Astrocyte (in vitro differentiated cells and primary cell): ENCODE data around the gene GATB. TPM values are rescaled to one million over a fixed set of nuclear protein-coding genes. Genes with fewer than 3 reads are reported as not detected.

Source experiments
- DNase-seq: peaks from one replicate; pipeline ENCODE4 v3.0.0-alpha.2; 2010; ENCODE audit warnings: low read depth
- FAIRE-seq: peaks from 2 replicates; lab custom pipeline; 2011; peaks lifted over from hg19 to GRCh38; lab: Jason Lieb, UNC
- H2AFZ ChIP-seq: 2 replicates; pipeline ENCODE4 v1.6.0; 2012; ENCODE audit warnings: low read depth, low read length, inconsistent platforms
- H3K27ac ChIP-seq: 2 replicates; pipeline ENCODE4 v1.5.1; 2011; ENCODE audit warnings: low read depth, low read length, inconsistent platforms
- H3K27me3 ChIP-seq: 2 replicates; pipeline ENCODE4 v1.6.0; 2011; ENCODE audit warnings: low read length, inconsistent platforms; ENCODE audit not compliant: insufficient read depth
- H3K36me3 ChIP-seq: 2 replicates; pipeline ENCODE4 v1.5.1; 2011; ENCODE audit warnings: low read length, inconsistent platforms; ENCODE audit not compliant: insufficient read depth
- H3K4me1 ChIP-seq: 2 replicates; pipeline ENCODE4 v1.5.1; 2011; ENCODE audit warnings: low read length, inconsistent platforms; ENCODE audit not compliant: insufficient read depth
- H3K4me2 ChIP-seq: 2 replicates; pipeline ENCODE4 v1.6.0; 2012; ENCODE audit warnings: low read length, inconsistent platforms
- H3K4me3 ChIP-seq: 2 replicates; pipeline ENCODE4 v1.5.1; 2011; ENCODE audit warnings: low read depth, mild to moderate bottlenecking, low read length, inconsistent platforms; ENCODE audit not compliant: insufficient read depth
- H3K79me2 ChIP-seq: 2 replicates; pipeline ENCODE4 v1.6.0; 2012; ENCODE audit warnings: mild to moderate bottlenecking, low read length, inconsistent platforms; ENCODE audit not compliant: insufficient read depth
- H3K9ac ChIP-seq: 2 replicates; pipeline ENCODE4 v1.6.0; 2012; ENCODE audit warnings: mild to moderate bottlenecking, low read length, inconsistent platforms
- H3K9me3 ChIP-seq: 2 replicates; pipeline ENCODE4 v1.5.1; 2012; ENCODE audit warnings: low read depth, mild to moderate bottlenecking, low read length, inconsistent platforms; ENCODE audit not compliant: insufficient read depth
- H4K20me1 ChIP-seq: 2 replicates; pipeline ENCODE4 v1.6.0; 2012; ENCODE audit warnings: low read length, inconsistent platforms; ENCODE audit not compliant: insufficient read depth
- H3K27ac Mint-ChIP-seq: one replicate; pipeline ENCODE4 v1.8.0; 2021; ENCODE audit warnings: mild to moderate bottlenecking, mixed read lengths; ENCODE audit not compliant: unreplicated experiment
- H3K27me3 Mint-ChIP-seq: one replicate; pipeline ENCODE4 v1.8.0; 2021; ENCODE audit warnings: low read depth, mixed read lengths; ENCODE audit not compliant: unreplicated experiment
- H3K36me3 Mint-ChIP-seq: one replicate; pipeline ENCODE4 v1.8.0; 2021; ENCODE audit warnings: low read depth, mixed read lengths; ENCODE audit not compliant: unreplicated experiment
- H3K4me1 Mint-ChIP-seq: one replicate; pipeline ENCODE4 v1.8.0; 2021; ENCODE audit warnings: low read depth, mixed read lengths; ENCODE audit not compliant: unreplicated experiment
- H3K4me3 Mint-ChIP-seq: one replicate; pipeline ENCODE4 v1.8.0; 2021; ENCODE audit warnings: mild to moderate bottlenecking, moderate library complexity, mixed read lengths; ENCODE audit not compliant: unreplicated experiment
- H3K9me3 Mint-ChIP-seq: one replicate; pipeline ENCODE4 v1.8.0; 2021; ENCODE audit warnings: mild to moderate bottlenecking, mixed read lengths; ENCODE audit not compliant: unreplicated experiment
- CTCF ChIP-seq: IDR thresholded peaks from 2 replicates; pipeline ENCODE4 v1.5.1; 2011; ENCODE audit warnings: low read depth, mild to moderate bottlenecking, inconsistent platforms, low read length, moderate library complexity; ENCODE audit not compliant: insufficient read depth
- EZH2 ChIP-seq: IDR thresholded peaks from 2 replicates; pipeline ENCODE4 v1.6.1; 2012; ENCODE audit warnings: mild to moderate bottlenecking, low read length, inconsistent platforms; ENCODE audit not compliant: insufficient read depth
- total RNA-seq: library from RNA; stranded (reverse); gene quantifications from 2 replicates; pipeline ENCODE4 v1.2.1, GENCODE V29; 2021

The GATB gene
- total RNA-seq, 1 donor from 2014 or later = 20.8 TPM

- H3K4me3 ChIP-seq = no peak overlapping the region
- H3K4me2 ChIP-seq = no peak overlapping the region
- no peaks in the 10 kb centered on the region for H3K9me3 ChIP-seq
- no peak overlapping the region for H3K27ac ChIP-seq
- H3K27me3 ChIP-seq = no peaks in the 10 kb centered on the region
- Mint-ChIP-seq H3K4me1 (peaks cover 40% of the 10 kb centered on the region), H3K27ac (no peak overlapping the region), H3K27me3 (no peaks in the 10 kb centered on the region), H3K36me3 (no peaks in the 10 kb centered on the region), H3K9me3 (no peaks in the 10 kb centered on the region), H3K4me3 (no peak overlapping the region)
- H3K36me3 ChIP-seq = no peaks in the 10 kb centered on the region
- H3K4me1 ChIP-seq = peaks cover 5% of the 10 kb centered on the region
- no peak for TF ChIP-seq EZH2
- TF ChIP-seq CTCF = no peak
- H3K9ac ChIP-seq = no peak overlapping the region
- H3K79me2 ChIP-seq = no peaks in the 10 kb centered on the region
- FAIRE-seq (no peak), DNase-seq (no peak)
- no peak overlapping the region for H2AFZ ChIP-seq
- no peaks in the 10 kb centered on the region for H4K20me1 ChIP-seq
These were observed 90.8 kb downstream of the GATB start for GRCh38 chr4:151669990-151670389.

GRCh38 chr4:151668689-151669402 lies 92.0 kb downstream of the GATB start:
- Histone ChIP-seq H3K27ac (no peak overlapping the region), H3K9ac (no peak overlapping the region), H3K36me3 (no peaks in the 10 kb centered on the region), H2AFZ (no peak overlapping the region), H3K27me3 (no peaks in the 10 kb centered on the region), H3K4me2 (no peak overlapping the region), H3K4me3 (no peak overlapping the region), H3K9me3 (no peaks in the 10 kb centered on the region), H3K4me1 (no peaks in the 10 kb centered on the region), H3K79me2 (no peaks in the 10 kb centered on the region), H4K20me1 (no peaks in the 10 kb centered on the region)
- H3K36me3 Mint-ChIP-seq = no peaks in the 10 kb centered on the region
- H3K4me3 Mint-ChIP-seq = no peak overlapping the region
- peaks cover 39% of the 10 kb centered on the region for H3K4me1 Mint-ChIP-seq
- no peaks in the 10 kb centered on the region for H3K9me3 Mint-ChIP-seq
- TF ChIP-seq EZH2 = no peak
- TF ChIP-seq CTCF = no peak
- no peak for FAIRE-seq
- no peak overlapping the region for H3K27ac Mint-ChIP-seq
- no peak for DNase-seq
- no peaks in the 10 kb centered on the region for H3K27me3 Mint-ChIP-seq

GRCh38 chr4:151667666-151668065 lies 93.1 kb downstream of the GATB start:
- no peaks in the 10 kb centered on the region for H4K20me1 ChIP-seq
- Mint-ChIP-seq H3K4me1 (peaks cover 39% of the 10 kb centered on the region), H3K36me3 (no peaks in the 10 kb centered on the region), H3K27me3 (no peaks in the 10 kb centered on the region), H3K4me3 (no peak overlapping the region), H3K9me3 (no peaks in the 10 kb centered on the region), H3K27ac (no peak overlapping the region)
- no peak overlapping the region for H2AFZ ChIP-seq
- no peaks in the 10 kb centered on the region for H3K9me3 ChIP-seq
- no peaks in the 10 kb centered on the region for H3K36me3 ChIP-seq
- no peak overlapping the region for H3K4me2 ChIP-seq
- H3K9ac ChIP-seq = no peak overlapping the region
- H3K79me2 ChIP-seq = no peaks in the 10 kb centered on the region
- no peak overlapping the region for H3K4me3 ChIP-seq
- no peak for DNase-seq
- no peak for FAIRE-seq
- no peaks in the 10 kb centered on the region for H3K4me1 ChIP-seq
- H3K27me3 ChIP-seq = no peaks in the 10 kb centered on the region
- TF ChIP-seq EZH2 (no peak), CTCF (no peak)
- H3K27ac ChIP-seq = no peak overlapping the region
